ENCODE results near the gene TLE4.

The TLE4 gene

DNA sequence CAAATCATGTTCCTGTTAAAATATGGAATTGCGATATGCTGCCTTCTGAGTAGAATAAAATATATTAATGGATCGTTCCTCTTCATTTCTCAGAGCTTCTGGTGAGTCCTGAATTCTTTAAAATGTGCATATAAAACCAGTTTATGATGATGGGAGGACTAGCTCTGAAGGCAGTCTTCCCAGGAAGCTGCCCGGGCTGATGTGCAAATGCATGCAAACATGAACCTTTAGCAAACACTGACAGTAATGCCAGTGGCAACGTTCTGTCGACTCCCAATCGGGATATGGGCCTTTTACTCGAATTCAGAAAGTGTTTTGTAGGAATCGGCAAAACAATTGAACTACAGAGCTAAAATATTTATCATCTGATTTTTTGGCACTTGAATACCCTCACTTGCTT lies 93.6 kb downstream of the TLE4 start:
- no peak for DNase-seq (ENCODE audit: low read depth)

DNA sequence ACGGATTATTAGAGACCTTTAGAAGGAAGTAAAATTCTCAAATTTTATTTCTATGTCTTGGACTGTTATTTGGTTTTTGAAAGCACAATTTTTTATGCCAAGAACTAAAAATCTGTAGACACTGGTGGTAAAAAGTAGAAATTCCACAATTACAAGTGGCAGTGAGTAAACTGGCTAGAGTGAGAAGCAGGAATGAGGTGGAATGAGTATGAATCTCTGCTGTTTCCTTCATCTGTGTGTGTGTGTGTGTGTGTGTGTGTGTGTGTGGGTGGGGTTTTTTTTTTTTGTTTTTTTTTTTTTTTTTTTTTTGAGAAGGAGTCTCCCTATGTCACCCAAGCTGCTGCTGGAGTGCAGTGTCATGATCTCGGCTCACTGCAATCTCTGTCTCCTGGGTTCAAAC lies 94.2 kb downstream of the TLE4 start:
- DNase-seq (ENCODE audit: low read depth), result no peak

DNA sequence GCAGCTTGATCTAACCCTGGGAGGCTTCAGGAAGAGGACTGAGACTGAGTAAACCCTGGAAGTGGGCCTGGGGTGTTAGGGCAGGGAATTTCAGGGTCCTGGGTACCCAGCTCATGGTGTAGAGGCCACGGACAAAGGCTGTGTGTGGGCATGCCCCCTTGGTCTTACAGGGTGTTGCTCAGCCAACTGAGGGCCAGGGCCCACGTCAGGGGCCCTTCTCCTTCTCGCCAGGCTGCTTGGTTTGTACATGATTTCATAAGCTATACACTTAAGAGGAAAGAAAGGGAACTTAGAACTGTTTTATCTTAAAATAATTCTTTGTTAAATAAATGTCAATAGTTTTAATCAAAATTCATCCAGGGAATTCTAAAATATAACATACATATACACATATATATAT lies 95.4 kb downstream of the TLE4 start:
- no peak for DNase-seq (ENCODE audit: low read depth)

DNA sequence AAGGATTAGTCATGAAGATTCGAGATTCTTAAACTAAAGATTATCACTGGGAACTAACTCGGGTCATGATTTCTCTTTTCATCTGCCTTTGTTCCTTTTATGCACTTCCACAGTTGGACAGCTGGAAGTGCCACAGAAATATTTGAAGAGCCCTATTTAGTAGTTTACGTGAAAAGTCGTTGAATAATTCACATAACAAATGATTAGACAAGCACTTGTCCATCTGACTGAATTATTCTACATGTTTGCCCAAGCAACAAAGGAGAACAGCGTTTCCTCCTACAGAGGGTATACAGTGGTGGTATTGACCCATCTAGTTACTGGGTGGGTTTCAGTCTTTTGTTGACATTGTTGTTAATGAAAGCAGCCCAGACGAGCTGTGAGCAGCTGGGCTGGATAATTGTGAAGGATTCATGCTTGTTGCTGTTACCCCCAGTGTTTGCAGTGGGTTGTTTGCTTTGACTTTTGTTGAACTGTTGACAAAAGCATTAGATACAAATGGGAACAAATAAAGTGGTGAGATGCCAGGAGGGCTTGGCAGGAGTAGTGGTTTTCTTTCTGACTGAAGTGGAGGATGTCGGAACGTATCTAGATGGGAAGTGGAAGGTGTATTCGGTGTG lies 96.2 kb downstream of the TLE4 start:
- no peak for DNase-seq (ENCODE audit: low read depth)

DNA sequence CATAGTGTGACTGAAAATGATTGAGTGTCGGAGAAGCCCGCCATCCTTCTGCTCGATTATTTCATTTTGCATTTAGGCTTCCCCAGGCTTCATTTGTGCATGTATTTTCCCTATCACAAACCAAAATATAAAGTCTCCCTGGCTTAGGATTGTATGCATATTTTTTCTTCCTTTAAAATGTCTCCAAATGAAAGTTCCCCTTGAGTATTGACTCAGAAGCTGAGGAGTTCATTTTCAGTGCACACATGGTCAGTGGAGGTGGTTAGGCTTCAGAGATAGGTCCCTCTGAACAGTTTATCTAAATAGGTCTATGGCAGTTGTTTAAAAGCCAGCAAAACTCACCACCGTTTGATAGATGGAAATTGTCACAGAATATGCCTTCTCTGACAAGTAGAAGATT lies 97.2 kb downstream of the TLE4 start:
- DNase-seq (ENCODE audit: low read depth), result no peak

DNA sequence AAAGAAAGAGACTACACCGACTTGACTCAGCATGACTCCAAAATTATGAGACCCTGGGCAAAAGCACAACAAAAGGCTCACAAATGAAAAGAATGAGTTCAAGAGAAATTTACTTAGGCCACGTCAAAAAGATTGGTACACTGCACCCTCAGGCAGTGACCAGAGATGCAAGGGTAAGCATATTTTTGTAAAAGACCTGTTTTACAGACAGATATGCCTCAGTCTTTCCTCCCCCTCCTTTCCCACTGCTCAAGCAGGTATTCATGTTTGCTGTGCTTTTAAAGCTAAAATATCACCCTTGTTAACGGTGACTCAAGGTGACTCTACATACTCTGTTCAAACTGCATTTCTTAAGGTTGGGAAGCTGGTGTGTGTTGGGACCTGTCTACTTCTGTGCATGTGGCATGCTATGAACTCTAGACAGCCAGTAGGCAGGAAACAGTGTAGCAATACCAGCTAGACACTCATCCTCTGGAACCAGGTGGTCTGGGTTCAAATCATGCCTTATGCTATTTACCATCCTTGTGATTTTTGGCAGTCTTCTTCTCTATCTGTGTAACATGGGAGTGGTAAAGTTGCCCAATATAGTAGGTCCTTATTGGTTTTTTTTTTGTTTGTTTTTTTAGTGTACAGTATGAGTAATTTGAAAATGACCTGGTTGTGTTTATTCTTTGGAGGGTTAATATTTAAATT lies 98.7 kb downstream of the TLE4 start:
- DNase-seq (ENCODE audit: low read depth), result no peak

DNA sequence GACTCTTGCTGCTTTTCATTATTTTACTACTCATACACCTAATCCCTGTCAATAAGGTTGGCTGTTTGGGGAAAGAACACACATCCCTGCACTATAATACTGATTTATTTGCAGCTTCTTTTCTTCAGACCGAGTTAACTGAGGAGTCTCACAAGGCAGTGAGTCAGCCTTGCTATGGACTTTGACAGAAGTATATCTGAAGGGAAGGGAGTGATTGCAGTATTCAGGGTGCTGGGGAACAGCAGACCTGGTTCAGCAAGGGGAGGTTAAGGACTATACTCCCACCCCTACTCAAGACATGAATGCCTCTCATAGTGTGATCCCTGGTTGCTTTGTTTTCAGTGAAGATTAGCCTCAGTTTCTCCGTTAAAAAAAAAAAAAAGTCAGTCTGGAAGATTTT lies 99.8 kb downstream of the TLE4 start:
- no peak for DNase-seq (ENCODE audit: low read depth)

DNA sequence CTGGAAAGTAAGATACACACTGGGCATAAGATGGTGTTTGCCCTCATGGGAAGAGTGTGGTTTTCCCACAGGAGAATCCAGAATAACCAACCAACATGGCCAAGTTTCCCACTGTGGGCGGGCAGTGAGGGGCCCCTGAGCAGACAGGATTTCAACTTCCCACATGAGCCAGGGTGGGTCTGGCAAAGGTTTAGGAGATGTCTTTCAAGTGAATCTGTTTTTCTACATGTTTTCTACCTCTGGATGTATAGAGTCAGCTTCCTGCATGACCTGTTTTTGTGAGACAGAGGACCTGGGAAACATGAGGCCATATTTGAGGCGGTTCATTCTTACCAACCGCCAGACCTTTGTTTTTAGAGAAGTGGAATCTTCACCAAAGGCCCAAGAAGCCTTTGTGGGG lies 100.5 kb downstream of the TLE4 start:
- no peak for DNase-seq (ENCODE audit: low read depth)

DNA sequence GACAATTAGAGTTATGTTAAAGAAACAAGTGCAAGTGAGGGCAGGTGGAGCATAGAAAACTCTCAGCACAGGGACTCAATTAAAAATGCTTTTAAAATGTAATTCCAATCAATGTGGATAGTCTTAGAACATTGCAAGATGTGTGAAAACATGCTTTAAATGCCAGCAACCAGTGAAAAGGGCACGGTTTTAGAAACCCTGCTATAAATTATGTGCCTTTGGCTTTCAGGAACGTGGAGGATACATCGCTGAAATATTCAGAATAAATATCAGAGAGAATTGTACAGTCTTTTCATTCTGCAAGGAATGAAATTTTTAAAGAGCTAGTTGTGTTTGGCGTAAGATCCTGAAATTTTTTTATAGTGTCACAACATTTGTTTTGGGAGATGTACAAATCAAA lies 101.1 kb downstream of the TLE4 start:
- DNase-seq (ENCODE audit: low read depth), result no peak

DNA sequence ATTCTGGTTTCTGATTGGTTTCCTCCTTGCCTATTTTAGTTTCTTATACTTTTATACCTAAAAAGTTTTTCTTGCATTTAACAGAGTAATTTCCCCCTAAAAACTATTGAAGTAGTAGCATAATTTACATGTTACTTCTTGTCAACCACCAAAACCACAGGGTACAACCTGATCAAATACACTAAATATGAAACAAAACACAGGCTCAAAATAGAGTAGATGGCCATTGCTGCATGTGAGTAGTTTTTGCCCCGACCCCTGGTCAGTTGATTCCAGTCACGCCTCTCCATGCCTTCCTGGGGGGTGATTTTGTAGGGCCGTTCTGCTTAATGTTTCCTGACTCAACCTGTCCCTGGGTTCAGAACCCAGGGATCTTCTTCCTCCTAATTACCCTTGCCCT lies 101.8 kb downstream of the TLE4 start:
- no peak for DNase-seq (ENCODE audit: low read depth)

DNA sequence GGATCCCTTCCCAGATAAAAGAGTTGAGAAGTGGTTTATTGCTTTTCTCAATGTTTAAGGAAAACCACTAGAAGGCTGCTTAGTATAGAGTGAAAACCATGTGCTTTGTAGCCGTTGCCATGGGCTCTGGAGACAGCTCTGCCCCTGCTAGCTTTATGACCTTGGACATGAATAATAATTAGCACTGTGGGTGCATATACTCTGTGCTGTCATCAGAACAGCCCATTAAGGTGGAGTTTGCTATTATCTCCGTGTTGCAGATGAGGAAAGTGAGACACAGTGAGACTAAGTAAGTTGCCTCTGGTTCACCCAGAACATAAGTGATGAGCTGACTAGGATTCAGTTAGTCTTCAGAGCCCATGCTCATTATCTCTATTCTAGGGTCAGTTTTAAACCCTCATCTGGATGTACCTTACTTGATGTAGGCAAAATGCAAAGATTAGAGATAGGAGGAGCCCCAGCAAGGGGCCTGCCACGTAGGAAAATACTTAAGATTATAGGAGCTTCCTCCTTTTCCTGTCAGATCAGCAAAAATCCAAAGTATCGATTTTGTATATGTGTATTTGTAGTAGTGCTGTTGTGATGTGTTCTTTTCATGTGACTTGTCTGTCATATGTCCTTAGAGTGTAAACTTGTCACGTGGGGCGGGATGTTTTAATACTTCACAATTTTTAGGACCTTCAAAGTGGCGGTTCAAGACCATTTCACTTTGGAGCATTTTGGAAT lies 102.5 kb downstream of the TLE4 start:
- DNase-seq (ENCODE audit: low read depth), result no peak

DNA sequence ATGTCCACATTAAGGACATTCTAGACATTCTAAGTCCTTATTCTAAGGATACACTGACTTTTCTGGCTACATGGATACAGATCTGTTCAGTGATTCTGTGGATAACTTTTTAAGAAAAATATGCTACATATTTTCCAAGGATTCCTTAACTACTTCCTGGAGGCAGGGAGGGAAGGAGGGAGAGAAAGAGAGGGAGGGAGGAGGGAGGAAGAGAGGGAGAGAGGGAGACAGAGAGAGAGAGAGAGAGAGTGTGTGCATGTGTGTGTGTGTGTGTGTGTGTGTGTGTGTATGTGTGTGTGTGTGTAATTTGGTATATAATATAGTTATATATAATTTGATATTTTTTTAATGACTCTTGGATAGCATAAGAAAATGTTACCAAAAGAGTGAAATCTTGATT lies 109.8 kb downstream of the TLE4 start:
- no peak for DNase-seq (ENCODE audit: low read depth)

DNA sequence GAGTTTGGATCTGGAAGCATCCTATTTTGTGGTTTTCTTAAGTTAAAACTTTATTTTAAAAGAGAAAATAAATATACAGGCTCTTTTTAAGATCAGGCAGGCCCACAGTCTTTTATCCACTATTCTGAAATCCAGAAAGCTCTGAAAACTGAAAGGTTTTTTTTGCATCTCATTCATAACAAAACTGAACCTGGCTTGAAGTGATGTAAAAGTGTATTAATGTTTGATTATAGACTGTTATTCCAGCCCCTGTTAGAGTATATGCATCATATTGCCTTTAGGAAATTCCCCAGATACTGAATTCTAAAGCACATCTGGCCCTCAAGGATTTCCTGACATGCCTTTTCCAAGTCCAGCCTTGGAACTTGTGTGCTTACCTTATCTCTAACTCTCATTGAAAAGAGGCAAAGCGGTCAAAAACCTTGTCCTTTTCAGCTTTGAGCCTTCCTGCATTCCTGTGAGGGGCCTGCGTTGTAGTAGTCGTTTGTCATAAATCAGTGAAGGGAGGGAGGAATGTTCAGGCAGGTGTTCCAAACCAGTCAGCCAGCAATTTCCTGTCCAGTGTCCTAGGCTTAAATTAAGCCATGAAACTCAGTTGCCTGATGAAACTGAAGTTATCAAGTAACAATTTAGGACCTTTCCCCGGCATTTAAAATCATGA lies 110.4 kb downstream of the TLE4 start:
- DNase-seq (ENCODE audit: low read depth), result no peak

DNA sequence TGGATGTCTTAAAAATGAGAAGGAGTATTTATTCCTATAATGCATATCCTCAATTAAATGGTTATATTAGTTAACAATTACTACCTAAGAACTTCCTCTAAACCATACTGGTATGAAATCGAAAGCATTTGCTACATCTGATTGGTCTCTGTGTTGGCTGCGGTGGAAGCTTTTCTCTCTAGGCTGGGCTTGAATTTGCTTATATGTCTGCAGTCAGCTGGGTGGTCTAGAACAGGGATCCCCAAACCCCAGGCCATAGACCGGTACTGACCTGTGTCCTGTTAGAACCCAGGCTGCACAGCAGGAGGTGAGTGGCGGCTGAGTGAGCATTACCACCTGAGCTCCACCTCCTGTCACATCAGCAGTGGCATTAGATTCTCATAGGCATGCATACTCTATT lies 112.3 kb downstream of the TLE4 start:
- no peak for DNase-seq (ENCODE audit: low read depth)

DNA sequence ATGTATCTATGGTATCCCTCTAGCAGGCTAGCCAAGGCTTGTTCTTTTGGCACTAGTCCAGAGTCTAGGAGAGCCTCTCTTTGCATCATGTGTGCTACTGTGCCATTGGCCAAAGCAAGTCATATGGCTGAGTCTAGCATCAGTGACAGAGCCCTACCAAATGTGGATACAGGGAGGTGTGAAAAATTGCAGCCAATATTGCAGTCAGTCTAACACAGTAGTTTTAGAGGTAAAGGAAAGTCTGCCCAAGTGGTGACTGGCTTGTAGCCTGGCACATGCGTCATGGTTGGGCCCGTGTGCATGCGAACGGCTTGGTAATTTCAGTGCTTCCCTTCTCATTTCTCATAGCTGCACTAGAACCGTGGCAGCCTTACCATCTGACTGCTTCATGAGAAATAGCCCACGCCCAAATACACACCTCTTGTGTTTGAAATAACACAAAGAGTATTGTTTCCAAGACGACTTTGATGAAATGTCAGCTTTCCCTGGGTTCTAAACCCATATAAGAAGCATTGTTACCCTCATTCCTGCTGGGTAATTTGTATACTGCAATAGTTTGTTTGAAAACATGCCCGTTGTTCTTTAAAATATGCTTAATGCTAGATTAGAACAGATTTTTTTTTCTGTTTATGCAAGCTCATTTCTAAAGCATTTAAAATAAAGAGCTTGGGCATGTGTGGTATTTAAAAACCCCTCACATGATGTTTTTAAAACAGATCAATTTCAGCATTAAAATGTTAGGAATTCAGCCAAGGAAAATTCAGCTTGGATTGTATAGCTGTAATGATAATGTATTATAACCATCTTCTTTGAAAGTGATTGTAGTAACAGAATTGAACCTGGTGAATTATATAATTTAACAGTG lies 113.2 kb downstream of the TLE4 start:
- DNase-seq (ENCODE audit: low read depth), result no peak

DNA sequence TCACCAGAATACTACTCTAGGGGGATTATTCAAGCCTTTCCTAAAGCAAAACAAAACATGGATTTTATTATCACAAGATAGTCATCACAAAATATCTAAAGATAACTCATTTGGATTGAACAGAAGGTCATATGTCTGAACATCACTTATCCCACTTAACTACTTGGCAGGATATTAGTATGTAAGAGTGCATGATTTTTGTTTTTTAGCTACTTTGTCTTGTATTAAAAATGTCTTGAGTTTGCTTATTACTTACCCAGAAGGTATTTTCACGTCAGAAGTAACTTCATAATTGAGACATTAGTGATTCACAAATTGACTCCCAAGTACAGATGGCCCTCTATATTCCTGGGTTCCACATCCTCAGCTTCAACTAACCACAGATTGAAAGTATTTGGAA lies 113.8 kb downstream of the TLE4 start:
- DNase-seq (ENCODE audit: low read depth), result no peak

DNA sequence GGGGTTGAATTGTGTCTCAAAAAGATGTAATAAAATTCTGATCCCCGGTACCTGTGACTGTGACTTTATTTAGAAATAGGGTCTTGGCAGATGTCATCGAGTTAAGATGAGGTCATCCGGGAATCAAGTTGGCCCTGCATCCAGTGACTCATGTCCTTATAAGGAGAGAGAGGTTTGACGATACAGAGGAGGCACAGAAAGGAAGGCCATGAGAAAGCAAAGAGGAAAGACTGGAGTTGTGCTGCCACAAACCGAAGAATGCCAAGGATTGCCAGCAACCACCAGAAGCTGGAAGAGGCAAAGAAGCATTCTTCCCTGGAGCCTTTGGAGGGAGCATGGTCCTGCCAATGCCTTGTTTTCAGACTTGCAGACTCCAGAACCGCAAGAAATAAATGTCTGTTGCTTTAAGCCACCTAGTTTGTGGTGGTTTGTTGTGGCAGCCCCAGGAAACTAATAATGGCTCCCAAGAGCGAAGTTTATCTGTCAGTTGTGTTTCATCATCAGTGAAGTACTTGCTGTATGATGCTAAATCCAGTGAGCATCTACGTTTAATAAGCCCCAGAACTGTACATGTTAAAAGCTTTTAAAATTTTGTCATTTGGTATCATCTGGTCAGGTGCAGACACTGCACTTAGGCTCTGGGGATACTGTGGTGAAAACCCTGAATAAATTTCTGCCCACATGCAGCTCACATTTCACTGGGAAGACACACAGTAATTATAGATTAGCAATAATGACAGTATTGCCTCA lies 114.8 kb downstream of the TLE4 start:
- DNase-seq (ENCODE audit: low read depth), result no peak

DNA sequence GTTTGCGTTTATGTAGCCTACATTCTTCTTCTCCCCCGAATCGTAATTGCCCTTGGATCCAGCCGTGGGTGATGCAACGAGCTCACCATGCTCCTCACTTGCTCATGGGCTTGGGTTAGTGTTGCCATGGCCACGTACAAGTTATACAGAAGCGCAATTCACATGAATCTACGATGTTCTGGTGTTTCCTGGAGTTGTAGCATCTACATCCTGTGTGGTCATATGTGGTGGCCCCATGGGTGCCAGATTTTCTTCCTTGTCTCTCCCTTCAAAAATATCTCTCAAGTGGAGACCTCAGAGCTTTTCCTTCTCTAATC lies 115.3 kb downstream of the TLE4 start:
- DNase-seq (ENCODE audit: low read depth), result no peak

DNA sequence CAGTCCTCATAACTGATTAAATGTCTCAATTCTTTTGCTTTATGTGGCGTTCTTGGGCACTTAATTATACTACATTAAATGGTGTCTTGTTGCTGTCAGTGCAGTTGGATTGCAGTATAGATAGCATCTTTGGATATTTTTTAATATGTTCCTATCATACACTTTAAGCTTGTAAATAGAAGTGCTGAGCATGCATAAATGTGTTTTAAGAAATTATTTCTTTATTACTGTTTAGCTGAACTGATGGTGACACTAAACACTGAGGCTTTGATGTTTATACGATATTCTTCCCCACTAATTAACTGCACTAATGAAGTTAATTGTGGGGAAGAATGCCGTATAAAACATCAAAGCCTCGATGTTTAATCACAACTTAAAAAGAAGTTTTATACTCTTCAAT lies 116.6 kb downstream of the TLE4 start:
- DNase-seq (ENCODE audit: low read depth), result no peak

DNA sequence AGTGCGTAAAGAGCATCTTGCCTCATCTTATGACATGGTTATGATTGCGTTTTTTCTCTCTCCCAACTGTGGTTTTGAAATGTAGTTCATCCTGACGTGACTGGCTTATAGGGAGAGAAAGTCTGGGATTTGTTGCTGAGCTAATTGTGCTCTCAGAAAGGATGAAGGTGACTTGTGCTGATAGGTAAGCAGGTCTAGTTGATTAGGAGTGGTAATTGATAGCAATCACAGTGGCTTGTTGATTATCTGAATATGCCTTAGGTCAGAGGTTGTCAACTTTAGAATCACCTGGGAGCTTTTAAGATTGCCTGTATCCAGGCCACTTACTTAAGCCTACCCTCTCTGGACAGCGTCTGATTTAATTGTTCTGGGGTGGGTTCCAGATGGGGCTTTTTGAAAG lies 117.8 kb downstream of the TLE4 start:
- no peak for DNase-seq (ENCODE audit: low read depth)

DNA sequence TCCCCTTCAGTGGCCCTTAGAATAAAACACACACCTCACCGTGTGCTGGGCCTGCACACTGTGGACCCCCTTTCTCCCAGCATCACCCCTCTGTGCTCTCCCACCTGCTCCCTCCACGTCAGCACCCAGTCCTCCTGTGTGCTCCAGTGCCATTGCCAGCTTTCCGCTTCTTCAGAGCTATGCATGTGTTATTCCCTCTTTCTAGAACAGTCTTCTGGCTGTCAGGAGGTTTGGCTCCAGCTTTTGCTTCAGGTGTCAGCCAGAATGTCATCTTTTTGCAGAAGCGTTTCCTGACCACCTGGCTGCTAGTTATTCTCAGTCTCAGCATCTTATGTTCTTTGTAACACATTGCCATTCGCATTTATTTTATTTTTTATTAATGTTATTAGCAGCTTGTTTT lies 119.7 kb downstream of the TLE4 start:
- DNase-seq (ENCODE audit: low read depth), result no peak

Measured in activated T-helper 1 cell treated with Interleukin-2 at 50 U/mL for 16 hours (primary cell).